Tibial nerve (tissue), 4 donors: Measurements from ENCODE around the gene NEK4. TPM values are rescaled to one million over a fixed set of nuclear protein-coding genes. Genes with fewer than 3 reads are reported as not detected.
A peak's percentile ranks its signal among the peaks of the same experiment; 100 is the strongest.

Experiments used
- DNase-seq, 2 donors: peaks; one replicate each; pipeline ENCODE4 v3.0.0-alpha.2; 2019; ENCODE audit warnings: low spot score in 2 of 2
- H3K27ac ChIP-seq, 4 donors: fragments of 200-600 bp; sonication (generic) in 3 of 4; one replicate each; pipeline ENCODE4 v1.5.1; 2017 to 2019; ENCODE audit warnings: mild to moderate bottlenecking in 1 of 4
- H3K27me3 ChIP-seq, 2 donors: fragments of 200-600 bp; sonication (generic) in 1 of 2; one replicate each; pipeline versions ENCODE4 v1.5.1 to v1.6.0; 2017 to 2019
- H3K36me3 ChIP-seq, 3 donors: fragments of 200-600 bp; sonication (generic); one replicate each; pipeline ENCODE4 v1.5.1; 2018 to 2019
- H3K4me1 ChIP-seq, 4 donors: fragments of 200-600 bp; sonication (generic) in 3 of 4; one replicate each; pipeline ENCODE4 v1.5.1; 2017 to 2019
- H3K4me3 ChIP-seq, 4 donors: fragments of 200-600 bp; sonication (generic) in 3 of 4; one replicate each; pipeline ENCODE4 v1.5.1; 2017 to 2019; ENCODE audit warnings: mild to moderate bottlenecking in 1 of 4, moderate library complexity in 1 of 4
- H3K9me3 ChIP-seq, 4 donors: fragments of 200-600 bp; sonication (generic) in 3 of 4; one replicate each; pipeline ENCODE4 v1.5.1; 2017 to 2019
- EP300 ChIP-seq, 2 donors: sonication (generic); formaldehyde crosslinking; IDR thresholded peaks; one replicate each; pipeline ENCODE4 v1.6.1; 2017; ENCODE audit warnings: antibody characterized with exemption in 2 of 2, mild to moderate bottlenecking in 1 of 2
- POLR2A ChIP-seq, 2 donors: fragments of 450-650 bp; IDR thresholded peaks; one replicate each; pipeline ENCODE4 v1.6.1; 2017; ENCODE audit warnings: antibody characterized with exemption in 2 of 2, mild to moderate bottlenecking in 2 of 2, moderate library complexity in 2 of 2
- WGBS, 2 donors: methylation state at CpG; one replicate each; pipeline ENCODE4 v1.1.5; 2018; 5-methylcytosine and 5-hydroxymethylcytosine counted together
- total RNA-seq, 4 donors: library from RNA; depleted of rRNA; stranded (reverse); fragments of >200 nt; gene quantifications; one replicate each; pipeline ENCODE4 v1.1.0, GENCODE V29; 2016
- TF ChIP-seq, protein P1 (sequence below), 5 experiments: fragments of 200-600 bp in 3 of 5; fragments of 450-650 bp in 2 of 5; sonication (generic) in 3 of 5; IDR thresholded peaks; one replicate each; pipeline ENCODE4 v1.5.1; 2016 to 2019; ENCODE audit warnings: antibody characterized with exemption in 5 of 5, mild to moderate bottlenecking in 3 of 5, moderate library complexity in 2 of 5

The NEK4 gene
- total RNA-seq, 4 donors from 2014 or later, result 19.2 to 26.7 (median 20.5) TPM

DNA sequence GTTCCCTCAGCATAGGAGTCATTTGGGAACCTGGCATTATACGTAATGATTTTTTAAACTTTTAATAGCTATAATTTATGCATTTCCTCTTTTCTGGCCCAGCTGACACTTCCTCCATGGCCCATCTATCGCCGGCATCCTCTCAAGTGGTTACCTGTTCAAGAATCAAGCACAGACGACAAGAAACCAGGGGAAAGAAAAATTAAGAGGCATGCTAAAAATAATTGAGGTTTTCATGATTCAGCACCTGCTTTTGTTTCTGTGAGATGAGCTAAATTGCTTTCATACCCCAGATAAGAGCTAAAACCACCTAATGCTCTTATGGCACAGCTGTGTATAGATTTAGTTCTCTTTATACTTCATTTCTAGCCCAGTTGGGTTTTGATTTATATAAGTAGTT, 63.2 kb downstream of the NEK4 start:
- Histone ChIP-seq H3K36me3 (peaks cover 0 to 48% (median 2%) of the 10 kb centered on the region in 3 donors), H3K4me3 (peak overlapping the region in 1 of 4 donors; percentile 96), H3K9me3 (no peaks in the 10 kb centered on the region), H3K27me3 (no peaks in the 10 kb centered on the region), H3K27ac (no peak overlapping the region), H3K4me1 (peaks cover 0 to 48% (median 30%) of the 10 kb centered on the region in 4 donors)
- TF ChIP-seq EP300 (IDR thresholded peaks at IDR 0.05) (no peak), POLR2A (IDR thresholded peaks at IDR 0.05) (no peak)
- TF ChIP-seq, protein P1, sequence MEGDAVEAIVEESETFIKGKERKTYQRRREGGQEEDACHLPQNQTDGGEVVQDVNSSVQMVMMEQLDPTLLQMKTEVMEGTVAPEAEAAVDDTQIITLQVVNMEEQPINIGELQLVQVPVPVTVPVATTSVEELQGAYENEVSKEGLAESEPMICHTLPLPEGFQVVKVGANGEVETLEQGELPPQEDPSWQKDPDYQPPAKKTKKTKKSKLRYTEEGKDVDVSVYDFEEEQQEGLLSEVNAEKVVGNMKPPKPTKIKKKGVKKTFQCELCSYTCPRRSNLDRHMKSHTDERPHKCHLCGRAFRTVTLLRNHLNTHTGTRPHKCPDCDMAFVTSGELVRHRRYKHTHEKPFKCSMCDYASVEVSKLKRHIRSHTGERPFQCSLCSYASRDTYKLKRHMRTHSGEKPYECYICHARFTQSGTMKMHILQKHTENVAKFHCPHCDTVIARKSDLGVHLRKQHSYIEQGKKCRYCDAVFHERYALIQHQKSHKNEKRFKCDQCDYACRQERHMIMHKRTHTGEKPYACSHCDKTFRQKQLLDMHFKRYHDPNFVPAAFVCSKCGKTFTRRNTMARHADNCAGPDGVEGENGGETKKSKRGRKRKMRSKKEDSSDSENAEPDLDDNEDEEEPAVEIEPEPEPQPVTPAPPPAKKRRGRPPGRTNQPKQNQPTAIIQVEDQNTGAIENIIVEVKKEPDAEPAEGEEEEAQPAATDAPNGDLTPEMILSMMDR (IDR thresholded peaks at IDR 0.05), result no peak
- 75 to 79% methylated on average over 4 of the region's 4 CpGs for WGBS, 2 donors
- DNase-seq, result no peak

- DNase-seq, result peak; percentile 59 to 68
- Histone ChIP-seq H3K36me3 (peaks cover 0 to 32% (median 2%) of the 10 kb centered on the region in 3 donors), H3K27me3 (no peaks in the 10 kb centered on the region), H3K4me1 (peaks cover 0 to 56% (median 30%) of the 10 kb centered on the region in 4 donors), H3K4me3 (peak within 1 kb of the TSS; percentile 79 to 96 (median 84)), H3K27ac (peak within 1 kb of the TSS; percentile 72 to 94 (median 85)), H3K9me3 (no peaks in the 10 kb centered on the region)
- 1% methylated on average over 35 to 62 of the region's 94 CpGs for WGBS, 2 donors
- TF ChIP-seq POLR2A (IDR thresholded peaks at IDR 0.05), result peak; percentile 23 to 62
- TF ChIP-seq EP300 (IDR thresholded peaks at IDR 0.05), result peak; percentile 59 to 88
- TF ChIP-seq, protein P1 (IDR thresholded peaks at IDR 0.05), result peak in 2 of 5 experiments; percentile 35 to 54
Measured at GRCh38 chr3:52705688-52706686, 64.8 kb downstream of the NEK4 start, which contains the start of the genes GLT8D1 and SPCS1. GLT8D1 (minus strand) TSS chr3:52705791; CDS start chr3:52700460, 5,331 bp downstream. SPCS1 (plus strand) TSS chr3:52706106; CDS start chr3:52706247, 141 bp downstream.

DNA sequence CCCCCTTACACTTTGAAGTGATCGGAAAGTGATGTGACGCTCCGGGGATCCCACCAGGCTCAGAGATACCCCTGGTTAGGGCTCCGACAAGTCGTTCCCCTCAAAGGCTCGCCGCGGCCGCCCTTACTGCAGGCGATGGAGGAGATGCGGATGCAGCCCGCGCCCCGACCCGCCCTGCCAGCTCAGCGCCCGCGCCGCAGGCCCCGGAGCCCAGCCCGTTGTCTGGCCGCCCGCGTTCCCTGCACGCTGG, 65.4 kb downstream of the NEK4 start:
- TF ChIP-seq, protein P1 (IDR thresholded peaks at IDR 0.05), result no peak
- TF ChIP-seq POLR2A (IDR thresholded peaks at IDR 0.05) (no peak), EP300 (IDR thresholded peaks at IDR 0.05) (no peak)
- peaks cover 0 to 56% (median 30%) of the 10 kb centered on the region in 4 donors for H3K4me1 ChIP-seq
- H3K9me3 ChIP-seq, result no peaks in the 10 kb centered on the region
- 0% methylated on average over 5 of the region's 25 CpGs for WGBS, 2 donors
- peak overlapping the region; percentile 79 to 96 (median 84) for H3K4me3 ChIP-seq
- peak overlapping the region; percentile 72 to 94 (median 85) for H3K27ac ChIP-seq
- H3K27me3 ChIP-seq, result no peaks in the 10 kb centered on the region
- no peak for DNase-seq
- H3K36me3 ChIP-seq, result peaks cover 0 to 28% (median 2%) of the 10 kb centered on the region in 3 donors

GRCh38 chr3:52704611-52705437, 65.9 kb downstream of the NEK4 start:
- H3K27me3 ChIP-seq, result no peaks in the 10 kb centered on the region
- DNase-seq, result peak in 1 of 2 donors; percentile 20
- no peaks in the 10 kb centered on the region for H3K9me3 ChIP-seq
- peaks cover 0 to 25% (median 2%) of the 10 kb centered on the region in 3 donors for H3K36me3 ChIP-seq
- no peak for TF ChIP-seq POLR2A (IDR thresholded peaks at IDR 0.05)
- no peak for TF ChIP-seq EP300 (IDR thresholded peaks at IDR 0.05)
- TF ChIP-seq, protein P1 (IDR thresholded peaks at IDR 0.05), result no peak
- 1 to 4% methylated on average over 18 to 20 of the region's 22 CpGs for WGBS, 2 donors
- peak overlapping the region; percentile 72 to 94 (median 85) for H3K27ac ChIP-seq
- peaks cover 0 to 56% (median 30%) of the 10 kb centered on the region in 4 donors for H3K4me1 ChIP-seq
- H3K4me3 ChIP-seq, result peak overlapping the region; percentile 79 to 96 (median 84)
